ENCODE data around the gene IRF3. TPM values are rescaled to one million over a fixed set of nuclear protein-coding genes. Genes with fewer than 3 reads are reported as not detected.

IRF3 gene
- total and polyA plus RNA-seq, 2 of the 4 experiments (the other 2 are of a cell fraction), result 39.6 to 65.2 TPM

Small RNA genes lying within 50 kb of the gene (microRNA-seq; reads per million reads assigned to microRNA genes)
- gene MIR5088 (ENCODE audit: insufficient read depth in 1 of 2, insufficient read length in 1 of 2, unreplicated experiment in 1 of 2), result 0 to 2.1 reads per million in 2 experiments

Small RNA genes lying within 50 kb of the gene (small RNA-seq; reads per million reads assigned to genes)
- gene MIR5088, result 0 reads per million in 5 experiments

Other genes starting within 250 kb of the IRF3 start
- gene PTH2, start 242.4 kb downstream of the IRF3 start, total RNA-seq (2012; rRNA removed), result not detected in 2 replicates
- gene PTH2, start 242.4 kb downstream of the IRF3 start, polyA plus RNA-seq (2012; rRNA removed), result not detected in 2 replicates
- gene GFY, start 240.5 kb downstream of the IRF3 start, total RNA-seq (2012; rRNA removed), result not detected in 2 replicates
- gene GFY, start 240.5 kb downstream of the IRF3 start, polyA plus RNA-seq (2012; rRNA removed), result not detected in 2 replicates
- gene SLC17A7, start 224.3 kb downstream of the IRF3 start, total RNA-seq (2012; rRNA removed), result not detected in 2 replicates
- 0.03 TPM in 1 of 2 replicates, not detected in the other for gene SLC17A7, start 224.3 kb downstream of the IRF3 start, polyA plus RNA-seq (2012; rRNA removed)
- gene PIH1D1, start 214.0 kb downstream of the IRF3 start, total RNA-seq (2012; rRNA removed), result 122 and 125 TPM in 2 replicates
- 76.8 and 77.9 TPM in 2 replicates for gene PIH1D1, start 214.0 kb downstream of the IRF3 start, polyA plus RNA-seq (2012; rRNA removed)
- 10.4 and 11.4 TPM in 2 replicates for gene ALDH16A1, start 212.6 kb downstream of the IRF3 start, total RNA-seq (2012; rRNA removed)
- gene ALDH16A1, start 212.6 kb downstream of the IRF3 start, polyA plus RNA-seq (2012; rRNA removed), result 12.1 and 12.9 TPM in 2 replicates
- gene FLT3LG, start 191.6 kb downstream of the IRF3 start, total RNA-seq (2012; rRNA removed), result 0.56 and 0.90 TPM in 2 replicates
- 8.3 and 10.2 TPM in 2 replicates for gene FLT3LG, start 191.6 kb downstream of the IRF3 start, polyA plus RNA-seq (2012; rRNA removed)
- gene RPL13A, start 178.2 kb downstream of the IRF3 start, total RNA-seq (2012; rRNA removed), result 1,477 and 1,924 TPM in 2 replicates
- gene RPL13A, start 178.2 kb downstream of the IRF3 start, polyA plus RNA-seq (2012; rRNA removed), result 2,069 and 2,840 TPM in 2 replicates
- gene RPS11, start 169.4 kb downstream of the IRF3 start, total RNA-seq (2012; rRNA removed), result 3,436 and 3,623 TPM in 2 replicates
- gene RPS11, start 169.4 kb downstream of the IRF3 start, polyA plus RNA-seq (2012; rRNA removed), result 5,513 and 6,961 TPM in 2 replicates
- gene FCGRT, start 153.2 kb downstream of the IRF3 start, total RNA-seq (2012; rRNA removed), result 14.7 and 17.0 TPM in 2 replicates
- gene FCGRT, start 153.2 kb downstream of the IRF3 start, polyA plus RNA-seq (2012; rRNA removed), result 64.8 and 68.7 TPM in 2 replicates
- 102 and 111 TPM in 2 replicates for gene RCN3, start 137.9 kb downstream of the IRF3 start, total RNA-seq (2012; rRNA removed)
- gene RCN3, start 137.9 kb downstream of the IRF3 start, polyA plus RNA-seq (2012; rRNA removed), result 116 and 119 TPM in 2 replicates
- gene NOSIP, start 85.3 kb downstream of the IRF3 start, total RNA-seq (2012; rRNA removed), result 118 and 130 TPM in 2 replicates
- gene NOSIP, start 85.3 kb downstream of the IRF3 start, polyA plus RNA-seq (2012; rRNA removed), result 138 and 164 TPM in 2 replicates
- under 0.01 and 0.54 TPM in 2 replicates for gene PRRG2, start 84.5 kb downstream of the IRF3 start, total RNA-seq (2012; rRNA removed)
- gene PRRG2, start 84.5 kb downstream of the IRF3 start, polyA plus RNA-seq (2012; rRNA removed), result 0.14 and 0.52 TPM in 2 replicates
- gene PRR12, start 74.7 kb downstream of the IRF3 start, total RNA-seq (2012; rRNA removed), result 0.28 and 0.36 TPM in 2 replicates
- 4.0 and 4.1 TPM in 2 replicates for gene PRR12, start 74.7 kb downstream of the IRF3 start, polyA plus RNA-seq (2012; rRNA removed)
- 50.2 and 50.5 TPM in 2 replicates for gene RRAS, start 25.7 kb downstream of the IRF3 start, total RNA-seq (2012; rRNA removed)
- 241 and 267 TPM in 2 replicates for gene RRAS, start 25.7 kb downstream of the IRF3 start, polyA plus RNA-seq (2012; rRNA removed)
- 2.2 and 3.1 TPM in 2 replicates for gene SCAF1, start 23.6 kb downstream of the IRF3 start, total RNA-seq (2012; rRNA removed)
- gene SCAF1, start 23.6 kb downstream of the IRF3 start, polyA plus RNA-seq (2012; rRNA removed), result 14.6 and 14.8 TPM in 2 replicates
- gene BCL2L12, start 76 bp upstream of the IRF3 start, total RNA-seq (2012; rRNA removed), result 3.9 and 4.7 TPM in 2 replicates
- gene BCL2L12, start 76 bp upstream of the IRF3 start, polyA plus RNA-seq (2012; rRNA removed), result 32.6 and 51.4 TPM in 2 replicates
- gene PRMT1, start 11.4 kb upstream of the IRF3 start, total RNA-seq (2012; rRNA removed), result 672 and 840 TPM in 2 replicates
- 497 and 529 TPM in 2 replicates for gene PRMT1, start 11.4 kb upstream of the IRF3 start, polyA plus RNA-seq (2012; rRNA removed)
- gene ADM5, start 23.7 kb upstream of the IRF3 start, total RNA-seq (2012; rRNA removed), result 0.18 and 0.28 TPM in 2 replicates
- 0.99 and 1.7 TPM in 2 replicates for gene ADM5, start 23.7 kb upstream of the IRF3 start, polyA plus RNA-seq (2012; rRNA removed)
- 14.2 and 14.7 TPM in 2 replicates for gene CPT1C, start 25.3 kb upstream of the IRF3 start, total RNA-seq (2012; rRNA removed)
- gene CPT1C, start 25.3 kb upstream of the IRF3 start, polyA plus RNA-seq (2012; rRNA removed), result 53.1 and 56.1 TPM in 2 replicates
- not detected in 2 replicates for gene TSKS, start 97.4 kb upstream of the IRF3 start, total RNA-seq (2012; rRNA removed)
- gene TSKS, start 97.4 kb upstream of the IRF3 start, polyA plus RNA-seq (2012; rRNA removed), result 0.10 TPM in 1 of 2 replicates, not detected in the other
- gene AP2A1, start 101.1 kb upstream of the IRF3 start, total RNA-seq (2012; rRNA removed), result 40.7 and 41.4 TPM in 2 replicates
- 122 and 136 TPM in 2 replicates for gene AP2A1, start 101.1 kb upstream of the IRF3 start, polyA plus RNA-seq (2012; rRNA removed)
- gene FUZ, start 147.4 kb upstream of the IRF3 start, total RNA-seq (2012; rRNA removed), result 10.6 and 14.3 TPM in 2 replicates
- gene FUZ, start 147.4 kb upstream of the IRF3 start, polyA plus RNA-seq (2012; rRNA removed), result 10.4 and 12.1 TPM in 2 replicates
- 4.7 and 5.3 TPM in 2 replicates for gene MED25, start 152.4 kb upstream of the IRF3 start, total RNA-seq (2012; rRNA removed)
- gene MED25, start 152.4 kb upstream of the IRF3 start, polyA plus RNA-seq (2012; rRNA removed), result 37.0 and 38.5 TPM in 2 replicates
- gene PTOV1, start 185.3 kb upstream of the IRF3 start, total RNA-seq (2012; rRNA removed), result 34.4 and 36.1 TPM in 2 replicates
- gene PTOV1, start 185.3 kb upstream of the IRF3 start, polyA plus RNA-seq (2012; rRNA removed), result 106 and 107 TPM in 2 replicates
- 10.6 and 14.2 TPM in 2 replicates for gene PNKP, start 201.7 kb upstream of the IRF3 start, total RNA-seq (2012; rRNA removed)
- 25.0 and 33.0 TPM in 2 replicates for gene PNKP, start 201.7 kb upstream of the IRF3 start, polyA plus RNA-seq (2012; rRNA removed)
- gene AKT1S1, start 211.5 kb upstream of the IRF3 start, total RNA-seq (2012; rRNA removed), result 3.6 and 5.0 TPM in 2 replicates
- gene AKT1S1, start 211.5 kb upstream of the IRF3 start, polyA plus RNA-seq (2012; rRNA removed), result 54.4 and 68.7 TPM in 2 replicates
- 1.1 and 1.4 TPM in 2 replicates for gene TBC1D17, start 211.8 kb upstream of the IRF3 start, total RNA-seq (2012; rRNA removed)
- gene TBC1D17, start 211.8 kb upstream of the IRF3 start, polyA plus RNA-seq (2012; rRNA removed), result 26.8 and 27.8 TPM in 2 replicates
- gene IL4I1, start 231.0 kb upstream of the IRF3 start, total RNA-seq (2012; rRNA removed), result under 0.01 and 0.36 TPM in 2 replicates
- gene IL4I1, start 231.0 kb upstream of the IRF3 start, polyA plus RNA-seq (2012; rRNA removed), result 0.27 and 0.31 TPM in 2 replicates

All from IMR-90 (cell line).